ENCODE data around the gene KLF12.

Gene KLF12

DNA sequence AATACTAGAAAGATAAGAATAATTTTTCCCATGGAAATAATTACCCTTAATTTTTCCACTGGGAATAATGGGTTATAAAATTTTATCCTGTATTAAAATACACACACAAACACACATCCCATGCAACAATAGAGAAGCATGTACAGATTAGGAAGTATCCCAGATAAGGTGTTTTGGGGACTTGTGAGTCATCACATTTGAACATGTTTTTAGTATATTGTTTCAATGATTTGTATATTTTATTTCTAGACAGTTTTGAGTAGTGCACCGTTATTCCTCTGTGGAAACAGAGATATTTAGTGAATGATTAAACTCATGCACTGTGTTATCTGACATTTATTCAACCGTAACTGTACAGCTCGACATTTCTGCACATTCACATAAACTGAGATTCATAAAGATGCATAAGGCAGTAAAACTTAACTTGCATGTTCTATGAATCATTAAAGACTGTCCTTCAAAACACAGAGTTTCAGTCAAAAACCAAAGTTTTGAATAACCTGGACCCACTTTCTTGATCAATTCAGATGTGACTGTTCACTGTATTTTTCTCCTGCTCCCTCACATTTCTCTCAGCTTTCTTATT, 30.1 kb downstream of the KLF12 start:
- Histone ChIP-seq H3K27ac (ENCODE audit: low read length) (no peak overlapping the region), H3K4me2 (ENCODE audit: low read depth, low read length) (no peak overlapping the region), H3K27me3 (replicated peaks; ENCODE audit: insufficient read depth, low read length) (no peaks in the 10 kb centered on the region), H3K36me3 (replicated peaks; ENCODE audit: insufficient read depth, low read length) (no peaks in the 10 kb centered on the region), H3K79me2 (ENCODE audit: low read length) (peaks cover 67% of the 10 kb centered on the region), H3K4me3 (ENCODE audit: low read length) (no peak overlapping the region), H3K4me1 (ENCODE audit: low read length) (no peaks in the 10 kb centered on the region), H2AFZ (ENCODE audit: low read length) (no peak overlapping the region), H3K9me2 (replicated peaks; ENCODE audit: insufficient read depth, low read length) (no peaks in the 10 kb centered on the region), H3K9ac (ENCODE audit: low read length) (no peak overlapping the region), H4K20me1 (ENCODE audit: insufficient read depth, low read length) (no peaks in the 10 kb centered on the region), H3K9me3 (replicated peaks; ENCODE audit: insufficient read depth, low read length) (no peaks in the 10 kb centered on the region), H3F3A (ENCODE audit: insufficient read depth, low read length) (no peaks in the 10 kb centered on the region)
- no peak for DNase-seq
- TF ChIP-seq, protein P1, sequence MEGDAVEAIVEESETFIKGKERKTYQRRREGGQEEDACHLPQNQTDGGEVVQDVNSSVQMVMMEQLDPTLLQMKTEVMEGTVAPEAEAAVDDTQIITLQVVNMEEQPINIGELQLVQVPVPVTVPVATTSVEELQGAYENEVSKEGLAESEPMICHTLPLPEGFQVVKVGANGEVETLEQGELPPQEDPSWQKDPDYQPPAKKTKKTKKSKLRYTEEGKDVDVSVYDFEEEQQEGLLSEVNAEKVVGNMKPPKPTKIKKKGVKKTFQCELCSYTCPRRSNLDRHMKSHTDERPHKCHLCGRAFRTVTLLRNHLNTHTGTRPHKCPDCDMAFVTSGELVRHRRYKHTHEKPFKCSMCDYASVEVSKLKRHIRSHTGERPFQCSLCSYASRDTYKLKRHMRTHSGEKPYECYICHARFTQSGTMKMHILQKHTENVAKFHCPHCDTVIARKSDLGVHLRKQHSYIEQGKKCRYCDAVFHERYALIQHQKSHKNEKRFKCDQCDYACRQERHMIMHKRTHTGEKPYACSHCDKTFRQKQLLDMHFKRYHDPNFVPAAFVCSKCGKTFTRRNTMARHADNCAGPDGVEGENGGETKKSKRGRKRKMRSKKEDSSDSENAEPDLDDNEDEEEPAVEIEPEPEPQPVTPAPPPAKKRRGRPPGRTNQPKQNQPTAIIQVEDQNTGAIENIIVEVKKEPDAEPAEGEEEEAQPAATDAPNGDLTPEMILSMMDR (IDR thresholded peaks at IDR 0.05; ENCODE audit: low read length), result no peak
- TF ChIP-seq EZH2phosphoT487 (IDR thresholded peaks at IDR 0.05; ENCODE audit: low read length) (no peak), EZH2 (optimal IDR thresholded peaks at IDR 0.05; ENCODE audit: low read depth, low read length) (no peak)

DNA sequence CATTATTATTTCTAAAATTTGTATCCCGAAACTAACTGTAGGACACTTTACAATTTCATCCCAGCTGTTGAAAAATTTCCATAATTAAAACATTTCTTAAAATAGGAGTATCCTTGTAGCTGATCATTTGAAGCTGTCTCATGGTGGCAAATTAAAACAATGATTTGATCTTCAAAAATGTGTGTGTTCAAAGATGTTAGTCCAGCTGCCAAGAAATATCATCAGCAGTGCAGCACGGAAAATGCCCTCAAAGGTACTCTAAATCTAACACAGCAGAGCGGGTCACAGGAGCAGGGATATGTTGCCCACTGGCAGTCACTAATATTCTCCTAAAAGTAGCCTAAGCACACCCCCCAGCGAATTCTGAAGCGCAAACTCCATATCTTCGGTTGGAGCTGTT, 31.0 kb downstream of the KLF12 start:
- Histone ChIP-seq H3K9me2 (replicated peaks; ENCODE audit: insufficient read depth, low read length) (no peaks in the 10 kb centered on the region), H3K4me1 (ENCODE audit: low read length) (no peaks in the 10 kb centered on the region), H3K4me2 (ENCODE audit: low read depth, low read length) (no peak overlapping the region), H3F3A (ENCODE audit: insufficient read depth, low read length) (no peaks in the 10 kb centered on the region), H3K79me2 (ENCODE audit: low read length) (peaks cover 67% of the 10 kb centered on the region), H3K4me3 (ENCODE audit: low read length) (no peak overlapping the region), H3K27ac (ENCODE audit: low read length) (no peak overlapping the region), H2AFZ (ENCODE audit: low read length) (no peak overlapping the region), H3K27me3 (replicated peaks; ENCODE audit: insufficient read depth, low read length) (no peaks in the 10 kb centered on the region), H3K9me3 (replicated peaks; ENCODE audit: insufficient read depth, low read length) (no peaks in the 10 kb centered on the region), H3K36me3 (replicated peaks; ENCODE audit: insufficient read depth, low read length) (no peaks in the 10 kb centered on the region), H4K20me1 (ENCODE audit: insufficient read depth, low read length) (no peaks in the 10 kb centered on the region), H3K9ac (ENCODE audit: low read length) (no peak overlapping the region)
- no peak for TF ChIP-seq EZH2phosphoT487 (IDR thresholded peaks at IDR 0.05; ENCODE audit: low read length)
- no peak for DNase-seq

DNA sequence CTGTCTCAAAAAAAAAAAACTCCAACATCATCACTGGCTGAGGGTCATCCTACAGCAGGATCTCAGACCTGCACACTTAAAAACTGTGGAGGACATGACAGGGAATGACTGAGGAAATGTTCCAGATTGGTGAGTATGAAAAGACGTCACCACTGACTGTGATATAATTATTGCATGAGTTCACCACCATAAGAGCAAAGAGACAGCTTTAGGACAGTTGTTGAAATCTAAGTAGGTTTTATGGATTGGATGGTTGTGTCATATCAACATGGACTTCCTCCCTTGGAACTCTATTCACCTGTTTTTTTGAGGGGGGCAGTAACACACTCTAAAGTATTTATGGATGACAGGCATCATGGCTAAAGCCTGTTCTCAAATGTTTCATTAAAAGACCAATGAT, 31.5 kb downstream of the KLF12 start:
- no peaks in the 10 kb centered on the region for H3K27me3 ChIP-seq (replicated peaks; ENCODE audit: insufficient read depth, low read length)
- TF ChIP-seq, protein P1 (IDR thresholded peaks at IDR 0.05; ENCODE audit: low read length), result no peak
- TF ChIP-seq EZH2 (optimal IDR thresholded peaks at IDR 0.05; ENCODE audit: low read depth, low read length) (no peak), EZH2phosphoT487 (IDR thresholded peaks at IDR 0.05; ENCODE audit: low read length) (no peak)
- no peak overlapping the region for H3K4me3 ChIP-seq (ENCODE audit: low read length)
- H3K79me2 ChIP-seq (ENCODE audit: low read length), result peaks cover 68% of the 10 kb centered on the region
- no peaks in the 10 kb centered on the region for H3K36me3 ChIP-seq (replicated peaks; ENCODE audit: insufficient read depth, low read length)
- no peak overlapping the region for H3K27ac ChIP-seq (ENCODE audit: low read length)
- H3K9me3 ChIP-seq (replicated peaks; ENCODE audit: insufficient read depth, low read length), result no peaks in the 10 kb centered on the region
- DNase-seq, result no peak
- no peaks in the 10 kb centered on the region for H3F3A ChIP-seq (ENCODE audit: insufficient read depth, low read length)
- H3K4me2 ChIP-seq (ENCODE audit: low read depth, low read length), result no peak overlapping the region
- no peak overlapping the region for H2AFZ ChIP-seq (ENCODE audit: low read length)
- no peaks in the 10 kb centered on the region for H3K9me2 ChIP-seq (replicated peaks; ENCODE audit: insufficient read depth, low read length)
- no peak overlapping the region for H3K9ac ChIP-seq (ENCODE audit: low read length)
- no peaks in the 10 kb centered on the region for H3K4me1 ChIP-seq (ENCODE audit: low read length)
- H4K20me1 ChIP-seq (ENCODE audit: insufficient read depth, low read length), result no peaks in the 10 kb centered on the region

DNA sequence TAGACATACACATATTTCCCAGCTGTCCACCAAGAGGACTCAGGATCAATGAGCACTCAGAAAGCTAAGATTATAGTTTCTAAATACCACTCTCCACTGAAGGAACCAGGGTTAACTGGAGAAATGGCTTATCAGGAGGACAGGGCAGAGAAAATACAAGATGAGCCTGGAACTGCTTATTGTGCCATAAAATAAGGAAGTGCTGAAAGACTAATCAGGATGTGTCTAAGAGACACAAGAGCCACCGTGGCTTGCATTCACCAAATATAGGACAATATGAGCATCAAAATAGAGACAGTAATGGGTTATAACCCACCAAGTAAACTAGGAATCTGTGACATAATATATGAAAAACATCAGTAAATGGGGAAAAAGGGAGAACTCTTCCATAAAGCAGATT, 32.8 kb downstream of the KLF12 start:
- Histone ChIP-seq H3K4me2 (ENCODE audit: low read depth, low read length) (no peak overlapping the region), H3F3A (ENCODE audit: insufficient read depth, low read length) (no peaks in the 10 kb centered on the region), H3K27ac (ENCODE audit: low read length) (no peak overlapping the region), H3K4me3 (ENCODE audit: low read length) (no peak overlapping the region), H3K4me1 (ENCODE audit: low read length) (no peaks in the 10 kb centered on the region), H2AFZ (ENCODE audit: low read length) (no peak overlapping the region), H3K9me2 (replicated peaks; ENCODE audit: insufficient read depth, low read length) (no peaks in the 10 kb centered on the region), H3K27me3 (replicated peaks; ENCODE audit: insufficient read depth, low read length) (no peaks in the 10 kb centered on the region), H3K9me3 (replicated peaks; ENCODE audit: insufficient read depth, low read length) (no peaks in the 10 kb centered on the region), H4K20me1 (ENCODE audit: insufficient read depth, low read length) (no peaks in the 10 kb centered on the region), H3K79me2 (ENCODE audit: low read length) (peaks cover 65% of the 10 kb centered on the region), H3K9ac (ENCODE audit: low read length) (no peak overlapping the region), H3K36me3 (replicated peaks; ENCODE audit: insufficient read depth, low read length) (no peaks in the 10 kb centered on the region)
- DNase-seq, result no peak
- TF ChIP-seq EZH2phosphoT487 (IDR thresholded peaks at IDR 0.05; ENCODE audit: low read length) (no peak), EZH2 (optimal IDR thresholded peaks at IDR 0.05; ENCODE audit: low read depth, low read length) (no peak)
- TF ChIP-seq, protein P1 (IDR thresholded peaks at IDR 0.05; ENCODE audit: low read length), result no peak
